A549 (cell line): Measurements from ENCODE around the gene TMEM179B. TPM values are rescaled to one million over a fixed set of nuclear protein-coding genes. Genes with fewer than 3 reads are reported as not detected.
A peak's percentile ranks its signal among the peaks of the same experiment; 100 is the strongest.

Source experiments
- ATAC-seq, 2 experiments: fragments of 200-7000 bp in 1 of 2; fragments of >200 bp in 1 of 2; cut with Nextera tagmentation in 1 of 2; cut with Tn5 transposase in 1 of 2; 3 replicates each; pipeline versions ENCODE4 v1.8.0 to v1.9.1; 2018 to 2020; ENCODE audit warnings: mild to moderate bottlenecking in 1 of 2, moderate library complexity in 1 of 2
- CTCF ChIA-PET: fragments of 300-600 bp; sonication (Branson Sonifier 250); formaldehyde crosslinking; extraction: SDS; loops from one replicate; lab custom pipeline; 2021; ENCODE audit warnings: antibody characterized with exemption, inconsistent platforms; lab: Yijun Ruan, JAX
- POLR2A ChIA-PET: fragments of 350-600 bp; formaldehyde crosslinking; extraction: SDS; loops from one replicate; lab custom pipeline; 2021; ENCODE audit warnings: antibody characterized with exemption, inconsistent platforms; lab: Yijun Ruan, JAX
- DNase-seq, 2 experiments: peaks; one replicate each; pipeline versions ENCODE4 v3.0.0 to v3.0.0-alpha.2; 2011 to 2016; ENCODE audit warnings: low read depth in 1 of 2, low spot score in 1 of 2
- FAIRE-seq: peaks from 2 replicates; lab custom pipeline; 2011; peaks lifted over from hg19 to GRCh38; lab: Jason Lieb, UNC
- H3K27ac ChIP-seq, 2 experiments: fragments of >200 bp; sonication (Bioruptor Twin); formaldehyde crosslinking; 3 replicates each; pipeline ENCODE4 v1.5.1; 2016 to 2017
- H3K4me1 ChIP-seq: fragments of >200 bp; sonication (Bioruptor Twin); formaldehyde crosslinking; 3 replicates; pipeline ENCODE4 v1.6.1; 2016
- H3K4me2 ChIP-seq: fragments of >200 bp; sonication (Bioruptor Twin); formaldehyde crosslinking; 3 replicates; pipeline ENCODE4 v1.6.1; 2016
- H3K4me3 ChIP-seq: fragments of >200 bp; sonication (Bioruptor Twin); formaldehyde crosslinking; 3 replicates; pipeline ENCODE4 v1.5.1; 2016
- H3K9me3 ChIP-seq: fragments of >200 bp; sonication (Bioruptor Twin); formaldehyde crosslinking; 3 replicates; pipeline ENCODE4 v1.6.1; 2016
- BCL3 ChIP-seq: fragments of >200 bp; sonication (Bioruptor Twin); formaldehyde crosslinking; IDR thresholded peaks from 3 replicates; pipeline ENCODE4 v1.6.1; 2016
- CHD2 ChIP-seq: fragments of 150-350 bp; IDR thresholded peaks from 2 replicates; pipeline ENCODE4 v1.6.1; 2014; ENCODE audit warnings: low read length; ENCODE audit not compliant: partially characterized antibody
- CHD4 ChIP-seq: fragments of 200-600 bp; sonication (generic); IDR thresholded peaks from 2 replicates; pipeline ENCODE4 v1.6.1; 2016; ENCODE audit warnings: antibody characterized with exemption, mild to moderate bottlenecking, borderline replicate concordance
- CTCF ChIP-seq: fragments of >200 bp; sonication (Bioruptor Twin); formaldehyde crosslinking; IDR thresholded peaks from 3 replicates; pipeline ENCODE4 v1.5.1; 2016
- E2F6 ChIP-seq: IDR thresholded peaks from 2 replicates; pipeline ENCODE4 v1.6.1; 2012; ENCODE audit warnings: low read depth, borderline replicate concordance
- EHF ChIP-seq: fragments of 250-450 bp; sonication (Bioruptor Pico); IDR thresholded peaks from 2 replicates; pipeline ENCODE4 v1.5.0; 2020; ENCODE audit warnings: mild to moderate bottlenecking
- FOXS1 ChIP-seq: fragments of 250-450 bp; sonication (Bioruptor Pico); IDR thresholded peaks from 2 replicates; pipeline ENCODE4 v1.5.0; 2020; ENCODE audit warnings: mild to moderate bottlenecking, moderate library complexity
- HDAC2 ChIP-seq: fragments of 200-600 bp; sonication (generic); IDR thresholded peaks from 2 replicates; pipeline ENCODE4 v1.6.1; 2016
- HES2 ChIP-seq: fragments of >200 bp; sonication (Bioruptor Twin); formaldehyde crosslinking; IDR thresholded peaks from 2 replicates; pipeline ENCODE4 v1.6.1; 2016
- HMGXB4 ChIP-seq: fragments of 250-450 bp; sonication (Bioruptor Pico); IDR thresholded peaks from 2 replicates; pipeline ENCODE4 v1.5.0; 2021; ENCODE audit warnings: mild to moderate bottlenecking, moderate library complexity, borderline replicate concordance
- HOXB13 ChIP-seq: fragments of 250-450 bp; sonication (Bioruptor Pico); IDR thresholded peaks from 2 replicates; pipeline ENCODE4 v1.5.0; 2020; ENCODE audit warnings: low read depth, mild to moderate bottlenecking, moderate library complexity
- JUN ChIP-seq, 2 experiments: fragments of >200 bp; sonication (Bioruptor Twin); formaldehyde crosslinking; IDR thresholded peaks; 2 replicates in 1 of 2; 3 replicates in 1 of 2; pipeline ENCODE4 v1.6.1; 2016 to 2017
- KDM1A ChIP-seq: fragments of 200-600 bp; sonication (generic); IDR thresholded peaks from 2 replicates; pipeline ENCODE4 v1.6.1; 2016; ENCODE audit warnings: low read depth, mild to moderate bottlenecking
- MAZ ChIP-seq: fragments of 150-350 bp; IDR thresholded peaks from 2 replicates; pipeline ENCODE4 v1.6.1; 2014; ENCODE audit warnings: antibody characterized with exemption, low read depth, low read length, borderline replicate concordance
- NR3C1 ChIP-seq: fragments of >200 bp; sonication (Bioruptor Twin); formaldehyde crosslinking; IDR thresholded peaks from 3 replicates; pipeline ENCODE4 v1.6.1; 2017
- PHF8 ChIP-seq: fragments of 200-600 bp; sonication (generic); IDR thresholded peaks from 2 replicates; pipeline ENCODE4 v1.6.1; 2016; ENCODE audit warnings: low read depth, mild to moderate bottlenecking, antibody characterized with exemption, moderate library complexity, borderline replicate concordance
- POLR2A ChIP-seq: IDR thresholded peaks from 2 replicates; pipeline ENCODE4 v1.6.1; 2012; ENCODE audit warnings: mild to moderate bottlenecking, low read length
- POLR2AphosphoS2 ChIP-seq: conservative IDR thresholded peaks from 2 replicates; pipeline ENCODE4 v1.6.1; 2012; ENCODE audit warnings: low read length, improper control_type of control experiment, inconsistent platforms
- RAD21 ChIP-seq, 2 experiments: fragments of >200 bp in 1 of 2; sonication (Bioruptor Twin) in 1 of 2; formaldehyde crosslinking in 1 of 2; IDR thresholded peaks in 1 of 2; conservative IDR thresholded peaks in 1 of 2; 2 replicates in 1 of 2; 3 replicates in 1 of 2; pipeline ENCODE4 v1.6.1; 2012 to 2018; ENCODE audit warnings: inconsistent platforms in 1 of 2
- REST ChIP-seq: fragments of 200-600 bp; sonication (generic); IDR thresholded peaks from 2 replicates; pipeline ENCODE4 v1.6.1; 2016; ENCODE audit warnings: antibody characterized with exemption, mild to moderate bottlenecking, moderate library complexity
- RFX5 ChIP-seq: fragments of 450-650 bp; IDR thresholded peaks from 2 replicates; pipeline ENCODE4 v1.7.1; 2014; ENCODE audit warnings: antibody characterized with exemption, mild to moderate bottlenecking, moderate library complexity
- SREBF2 ChIP-seq: fragments of 450-650 bp; IDR thresholded peaks from 2 replicates; pipeline ENCODE4 v1.6.1; 2014; ENCODE audit warnings: mild to moderate bottlenecking, moderate library complexity
- TFCP2L1 ChIP-seq: fragments of 250-450 bp; sonication (Bioruptor Pico); IDR thresholded peaks from 2 replicates; pipeline ENCODE4 v1.5.0; 2021; ENCODE audit warnings: mild to moderate bottlenecking
- ZFP36 ChIP-seq: fragments of 450-650 bp; IDR thresholded peaks from 2 replicates; pipeline ENCODE4 v1.6.1; 2014; ENCODE audit warnings: borderline replicate concordance; ENCODE audit not compliant: partially characterized antibody
- WGBS: methylation state at CpG from one replicate; pipeline ENCODE4 v1.1.6; 2017; ENCODE audit errors: missing lambda C conversion rate; 5-methylcytosine and 5-hydroxymethylcytosine counted together
- polyA plus RNA-seq, 4 experiments: library from polyadenylated mRNA; depleted of rRNA in 3 of 4; stranded (reverse); fragments of >200 nt; fragmentation: RNase III in 1 of 4; extraction: RNeasy Plus Mini Kit Qiagen cat#74134 plus additional on column Dnase treatment in 1 of 4; gene quantifications; 2 replicates in 3 of 4; 3 replicates in 1 of 4; pipeline ENCODE4 v1.2.3, GENCODE V29; 2011 to 2017

Gene TMEM179B
- polyA plus RNA-seq, 2 of the 4 experiments (the other 2 are of a cell fraction), result 62.8 to 64.7 TPM

GRCh38 chr11:62789576-62789975 is 2.4 kb downstream of the TMEM179B start:
- 87% methylated on average over 3 of the region's 3 CpGs for WGBS
- no peak for TF ChIP-seq POLR2AphosphoS2
- no peak for TF ChIP-seq PHF8
- TF ChIP-seq EHF (CRISPR knock-in tag), result no peak
- no peak for TF ChIP-seq RFX5
- TF ChIP-seq SREBF2, result no peak
- TF ChIP-seq HES2, result no peak
- TF ChIP-seq FOXS1 (CRISPR knock-in tag), result no peak
- H3K4me2 ChIP-seq, result peak overlapping the region; percentile 60; the same call in 2 of the 3 replicates
- DNase-seq (no peak), FAIRE-seq (no peak), ATAC-seq (no peak)
- no peak overlapping the region for H3K27ac ChIP-seq
- ChIA-PET POLR2A (interaction anchor here (1.4 to 3.7 kb wide), 2 partner anchors 17 to 51 kb away, joined by 4 to 20 read pairs; no protein-coding TSS in a partner anchor), CTCF (interaction anchor here (0.6 to 8.3 kb wide), 9 partner anchors 12 to 561 kb away, joined by 3 to 211 read pairs (median 3); partner anchors contain the start of gene TAF6L)
- no peak overlapping the region for H3K4me3 ChIP-seq
- peaks cover 37% of the 10 kb centered on the region for H3K4me1 ChIP-seq
- no peaks in the 10 kb centered on the region for H3K9me3 ChIP-seq

GRCh38 chr11:62791501-62792201 is 4.4 kb downstream of the TMEM179B start, which contains the start of gene TMEM223:
TMEM223 (minus strand) TSS chr11:62792006; CDS start chr11:62791994, 12 bp downstream.
- H3K27ac ChIP-seq, result peak within 1 kb of the TSS; percentile 89
- POLR2A ChIA-PET, result interaction anchor here (0.7 to 3.7 kb wide), 5 partner anchors 10 to 200 kb away, joined by 3 to 20 read pairs (median 3); partner anchors contain the start of genes NXF1, TUT1 and ZBTB3
- H3K4me1 ChIP-seq, result peaks cover 31% of the 10 kb centered on the region
- peak; percentile 71 to 79 for DNase-seq
- H3K4me3 ChIP-seq, result peak within 1 kb of the TSS; percentile 83
- CTCF ChIA-PET, result interaction anchor here (1.1 to 8.3 kb wide), 5 partner anchors 10 to 111 kb away, joined by 3 to 211 read pairs (median 5); partner anchors contain the start of gene TAF6L
- no peak for FAIRE-seq
- ATAC-seq, result peak; percentile 79 to 89
- H3K9me3 ChIP-seq, result no peaks in the 10 kb centered on the region
- H3K4me2 ChIP-seq, result peak within 1 kb of the TSS; percentile 87
- 2% methylated on average over 46 of the region's 58 CpGs for WGBS
- no peak for TF ChIP-seq CHD4
- TF ChIP-seq RFX5, result no peak
- no peak for TF ChIP-seq HES2
- no peak; the same call in 1 of the 2 replicates for TF ChIP-seq REST
- TF ChIP-seq E2F6, result peak; percentile 48; the same call in 1 of the 2 replicates
- no peak for TF ChIP-seq CHD2
- no peak for TF ChIP-seq CTCF
- peak; percentile 72 for TF ChIP-seq TFCP2L1 (CRISPR knock-in tag)
- TF ChIP-seq RAD21 (conservative IDR thresholded peaks at IDR 0.05 in 1 of 2, IDR thresholded peaks at IDR 0.05 in 1 of 2), result no peak
- TF ChIP-seq HOXB13 (CRISPR knock-in tag), result no peak
- TF ChIP-seq ZFP36, result no peak
- TF ChIP-seq HDAC2, result no peak
- TF ChIP-seq BCL3, result peak; percentile 90
- TF ChIP-seq HMGXB4 (CRISPR knock-in tag), result no peak
- TF ChIP-seq MAZ, result no peak
- peak; percentile 59; the same call in 1 of the 2 replicates for TF ChIP-seq PHF8
- TF ChIP-seq NR3C1, result no peak
- TF ChIP-seq POLR2A, result peak; percentile 97
- no peak for TF ChIP-seq KDM1A
- 0 out of 2 replicates have a peak, but pooled peaks have one; percentile 92 for TF ChIP-seq POLR2AphosphoS2
- TF ChIP-seq JUN (IDR thresholded peaks at IDR 0.05), result peak; percentile 87 to 93
